Sigmoid colon (tissue), 7 donors: ENCODE results near the gene CRYBG3. TPM values are rescaled to one million over a fixed set of nuclear protein-coding genes. Genes with fewer than 3 reads are reported as not detected.

Experiments
- DNase-seq: peaks from one replicate; pipeline ENCODE4 v3.0.0-alpha.2; 2019
- H3K27ac ChIP-seq, 4 donors: fragments of 200-600 bp; sonication (generic); one replicate each; pipeline ENCODE4 v1.5.1; 2016 to 2019; ENCODE audit warnings: mild to moderate bottlenecking in 1 of 4
- H3K27me3 ChIP-seq, 3 donors: fragments of 200-600 bp; sonication (generic); one replicate each; pipeline ENCODE4 v1.5.1; 2019; ENCODE audit warnings: mild to moderate bottlenecking in 1 of 3
- H3K36me3 ChIP-seq, 4 donors: fragments of 200-600 bp; sonication (generic); one replicate each; pipeline ENCODE4 v1.5.1; 2016 to 2019
- H3K4me1 ChIP-seq, 4 donors: fragments of 200-600 bp; sonication (generic); one replicate each; pipeline ENCODE4 v1.5.1; 2017 to 2019
- H3K4me3 ChIP-seq, 4 donors: fragments of 200-600 bp; sonication (generic); one replicate each; pipeline ENCODE4 v1.5.1; 2017 to 2019; ENCODE audit warnings: mild to moderate bottlenecking in 2 of 4, moderate library complexity in 1 of 4
- H3K9me3 ChIP-seq, 4 donors: fragments of 200-600 bp in 3 of 4; sonication (generic) in 3 of 4; one replicate each; pipeline versions ENCODE4 v1.5.1 to v1.6.1; 2013 to 2019
- EP300 ChIP-seq, 4 donors: sonication (generic); formaldehyde crosslinking; IDR thresholded peaks; one replicate each; pipeline ENCODE4 v1.6.1; 2017; ENCODE audit warnings: antibody characterized with exemption in 4 of 4
- POLR2A ChIP-seq, 2 donors: fragments of 450-650 bp; IDR thresholded peaks; one replicate each; pipeline ENCODE4 v1.6.1; 2016; ENCODE audit warnings: antibody characterized with exemption in 2 of 2, mild to moderate bottlenecking in 2 of 2, moderate library complexity in 2 of 2
- POLR2AphosphoS5 ChIP-seq, 4 donors: sonication (generic); formaldehyde crosslinking; IDR thresholded peaks; one replicate each; pipeline ENCODE4 v1.6.1; 2017; ENCODE audit warnings: antibody characterized with exemption in 4 of 4
- WGBS, 2 donors: extraction: QIAGEN DNeasy Blood & Tissue Kit; methylation state at CpG; one replicate each; pipeline ENCODE4 v1.1.7; 2013; 5-methylcytosine and 5-hydroxymethylcytosine counted together
- intact Hi-C: fragments of 100-400 bp; cut with DNase I; formaldehyde crosslinking; loops from one replicate; pipeline ENCODE4 v1.15.1; 2023
- polyA plus RNA-seq, 3 donors: library from polyadenylated mRNA; stranded (reverse); fragments of 200-250 nt; gene quantifications; one replicate each; pipeline ENCODE4 v1.2.3, GENCODE V29; 2013
- total RNA-seq, 4 donors: library from RNA; depleted of rRNA; stranded (reverse); fragments of >200 nt; gene quantifications; one replicate each; pipeline ENCODE4 v1.1.0, GENCODE V29; 2016
- TF ChIP-seq, protein P1 (sequence below), 4 experiments: fragments of 450-650 bp in 3 of 4; fragments of 200-600 bp in 1 of 4; IDR thresholded peaks; one replicate each; pipeline ENCODE4 v1.5.1; 2016 to 2019; ENCODE audit warnings: antibody characterized with exemption in 4 of 4, mild to moderate bottlenecking in 3 of 4, moderate library complexity in 2 of 4
- donor health status: healthy with polysubstance abuse.
- donor health status: Bipolar disorder and iron deficiency.
- donor health status: healthy.

Gene CRYBG3
- total and polyA plus RNA-seq, 7 donors, result 3.0 to 60.2 (median 37.8) TPM

DNA sequence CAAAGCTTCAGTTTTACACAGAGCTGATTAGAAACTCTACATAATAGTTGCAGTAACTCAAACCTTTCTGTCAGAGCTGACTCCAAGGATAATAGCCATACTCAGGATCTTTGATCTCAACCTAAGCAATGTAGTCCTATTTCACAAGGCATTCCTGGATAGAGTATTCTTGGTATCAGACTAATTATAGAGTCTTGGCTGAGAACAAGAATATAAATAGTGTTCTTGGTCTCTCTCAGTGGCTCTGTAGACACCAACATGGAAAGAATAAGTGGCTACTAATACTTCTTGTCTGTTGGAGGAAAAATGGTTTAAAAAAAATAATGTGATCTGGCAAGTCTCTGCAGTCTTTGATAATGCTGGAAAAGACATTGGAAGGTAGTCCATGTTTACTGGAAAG, 94.8 kb downstream of the CRYBG3 start:
- no peak overlapping the region for H3K27ac ChIP-seq
- H3K9me3 ChIP-seq, result no peaks in the 10 kb centered on the region
- peaks cover 2 to 98% (median 14%) of the 10 kb centered on the region in 4 donors for H3K36me3 ChIP-seq
- intact Hi-C loops, result no loop called here
- no peaks in the 10 kb centered on the region for H3K27me3 ChIP-seq
- no peak for TF ChIP-seq POLR2A (IDR thresholded peaks at IDR 0.05)
- no peak for TF ChIP-seq EP300 (IDR thresholded peaks at IDR 0.05)
- no peak for TF ChIP-seq POLR2AphosphoS5 (IDR thresholded peaks at IDR 0.05)
- TF ChIP-seq, protein P1, sequence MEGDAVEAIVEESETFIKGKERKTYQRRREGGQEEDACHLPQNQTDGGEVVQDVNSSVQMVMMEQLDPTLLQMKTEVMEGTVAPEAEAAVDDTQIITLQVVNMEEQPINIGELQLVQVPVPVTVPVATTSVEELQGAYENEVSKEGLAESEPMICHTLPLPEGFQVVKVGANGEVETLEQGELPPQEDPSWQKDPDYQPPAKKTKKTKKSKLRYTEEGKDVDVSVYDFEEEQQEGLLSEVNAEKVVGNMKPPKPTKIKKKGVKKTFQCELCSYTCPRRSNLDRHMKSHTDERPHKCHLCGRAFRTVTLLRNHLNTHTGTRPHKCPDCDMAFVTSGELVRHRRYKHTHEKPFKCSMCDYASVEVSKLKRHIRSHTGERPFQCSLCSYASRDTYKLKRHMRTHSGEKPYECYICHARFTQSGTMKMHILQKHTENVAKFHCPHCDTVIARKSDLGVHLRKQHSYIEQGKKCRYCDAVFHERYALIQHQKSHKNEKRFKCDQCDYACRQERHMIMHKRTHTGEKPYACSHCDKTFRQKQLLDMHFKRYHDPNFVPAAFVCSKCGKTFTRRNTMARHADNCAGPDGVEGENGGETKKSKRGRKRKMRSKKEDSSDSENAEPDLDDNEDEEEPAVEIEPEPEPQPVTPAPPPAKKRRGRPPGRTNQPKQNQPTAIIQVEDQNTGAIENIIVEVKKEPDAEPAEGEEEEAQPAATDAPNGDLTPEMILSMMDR (IDR thresholded peaks at IDR 0.05), result no peak
- no peak for DNase-seq
- peaks cover 0 to 2% (median 0%) of the 10 kb centered on the region in 4 donors for H3K4me1 ChIP-seq
- no peak overlapping the region for H3K4me3 ChIP-seq

DNA sequence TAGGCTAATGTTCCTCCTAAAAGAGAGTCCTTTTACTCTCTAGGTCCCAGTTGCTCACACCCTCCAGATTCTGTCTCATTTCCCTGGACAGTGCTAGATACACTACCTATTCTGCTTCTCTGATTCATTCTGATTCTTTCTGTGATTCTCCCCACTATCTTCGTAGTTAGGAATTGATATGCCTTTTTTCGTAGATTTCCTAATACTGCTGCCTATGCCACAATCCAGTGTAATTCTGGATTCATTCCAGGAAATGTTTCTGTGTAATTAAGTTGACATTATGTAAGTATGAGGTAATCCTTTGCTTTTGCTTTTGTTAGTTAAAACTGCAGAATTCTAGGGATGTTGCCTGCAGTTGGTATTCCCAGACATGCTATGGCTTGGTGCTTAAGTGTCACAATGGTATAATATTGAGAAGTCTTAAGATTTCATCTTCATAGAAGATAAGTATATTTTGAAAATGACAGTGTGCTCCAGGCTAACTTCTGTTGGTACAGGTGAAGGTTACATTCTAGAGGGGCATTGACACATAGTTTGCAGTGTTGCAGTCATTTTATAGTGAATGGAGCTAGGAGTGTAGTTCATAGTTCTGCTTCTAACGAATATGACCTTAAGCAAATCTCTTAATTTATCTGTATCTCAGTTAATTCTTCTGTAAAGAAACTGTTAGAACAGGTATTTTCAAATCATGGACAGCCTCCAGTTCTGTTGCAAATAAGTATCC, 96.2 kb downstream of the CRYBG3 start:
- Histone ChIP-seq H3K9me3 (no peaks in the 10 kb centered on the region), H3K4me1 (no peaks in the 10 kb centered on the region), H3K36me3 (peaks cover 2 to 91% (median 15%) of the 10 kb centered on the region in 4 donors), H3K27me3 (no peaks in the 10 kb centered on the region), H3K27ac (no peak overlapping the region), H3K4me3 (no peak overlapping the region)
- TF ChIP-seq EP300 (IDR thresholded peaks at IDR 0.05), result no peak
- no peak for TF ChIP-seq POLR2A (IDR thresholded peaks at IDR 0.05)
- TF ChIP-seq, protein P1 (IDR thresholded peaks at IDR 0.05), result no peak
- no peak for TF ChIP-seq POLR2AphosphoS5 (IDR thresholded peaks at IDR 0.05)
- WGBS, 2 donors, result 85 to 87% methylated on average over 3 of the region's 3 CpGs
- intact Hi-C loops, result no loop called here
- DNase-seq, result no peak

DNA sequence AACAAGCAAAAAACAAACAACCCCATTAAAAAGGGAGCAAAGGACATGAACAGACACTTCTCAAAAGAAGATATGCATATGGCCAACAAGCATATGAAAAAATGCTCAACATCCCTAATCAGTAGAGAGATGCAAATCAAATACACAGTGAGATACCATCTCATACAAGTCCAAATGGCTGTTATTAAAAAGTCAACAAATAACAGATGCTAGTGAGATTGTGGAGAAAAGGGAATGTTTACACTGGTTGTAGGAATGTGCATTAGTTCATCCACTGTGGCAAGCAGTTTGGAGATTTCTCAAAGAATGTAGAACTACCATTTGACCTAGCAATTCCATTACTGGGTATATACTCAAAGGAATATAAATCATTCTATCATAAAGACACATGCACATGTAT, 105.9 kb downstream of the CRYBG3 start:
- H3K4me1 ChIP-seq, result no peaks in the 10 kb centered on the region
- DNase-seq, result no peak
- no peaks in the 10 kb centered on the region for H3K9me3 ChIP-seq
- H3K4me3 ChIP-seq, result no peak overlapping the region
- H3K27ac ChIP-seq, result no peak overlapping the region
- TF ChIP-seq POLR2A (IDR thresholded peaks at IDR 0.05), result no peak
- no peak for TF ChIP-seq EP300 (IDR thresholded peaks at IDR 0.05)
- TF ChIP-seq POLR2AphosphoS5 (IDR thresholded peaks at IDR 0.05), result no peak
- TF ChIP-seq, protein P1 (IDR thresholded peaks at IDR 0.05), result no peak
- no peaks in the 10 kb centered on the region for H3K27me3 ChIP-seq
- H3K36me3 ChIP-seq, result peaks cover 0 to 67% (median 6%) of the 10 kb centered on the region in 4 donors
- intact Hi-C loops, result no loop called here

DNA sequence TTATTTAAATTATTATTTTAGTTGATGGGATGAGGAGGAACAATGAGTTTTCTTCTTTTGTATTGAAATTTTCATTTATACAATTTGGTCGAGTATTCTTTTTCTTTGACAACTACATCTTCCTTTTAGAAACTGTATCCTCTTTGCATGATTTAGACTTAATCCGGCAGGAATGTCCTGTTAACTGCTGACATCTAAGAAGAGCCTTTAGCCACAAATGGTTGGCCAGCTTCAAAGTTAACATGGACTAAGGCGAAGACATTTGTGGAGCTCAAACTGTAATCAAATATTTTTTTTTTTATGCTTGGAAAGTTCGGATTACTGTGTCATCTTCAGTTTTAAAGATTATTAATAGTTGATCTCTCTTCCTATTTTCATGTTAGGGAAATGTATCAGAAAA, 107.2 kb downstream of the CRYBG3 start:
- H3K9me3 ChIP-seq, result no peaks in the 10 kb centered on the region
- no peak for DNase-seq
- no peaks in the 10 kb centered on the region for H3K4me1 ChIP-seq
- TF ChIP-seq, protein P1 (IDR thresholded peaks at IDR 0.05), result no peak
- TF ChIP-seq EP300 (IDR thresholded peaks at IDR 0.05) (no peak), POLR2A (IDR thresholded peaks at IDR 0.05) (no peak), POLR2AphosphoS5 (IDR thresholded peaks at IDR 0.05) (no peak)
- H3K27ac ChIP-seq, result no peak overlapping the region
- intact Hi-C loops, result no loop called here
- H3K27me3 ChIP-seq, result no peaks in the 10 kb centered on the region
- no peak overlapping the region for H3K4me3 ChIP-seq
- H3K36me3 ChIP-seq, result peaks cover 4 to 70% (median 8%) of the 10 kb centered on the region in 4 donors
- WGBS, 2 donors, result 87 to 90% methylated on average over 4 of the region's 4 CpGs

DNA sequence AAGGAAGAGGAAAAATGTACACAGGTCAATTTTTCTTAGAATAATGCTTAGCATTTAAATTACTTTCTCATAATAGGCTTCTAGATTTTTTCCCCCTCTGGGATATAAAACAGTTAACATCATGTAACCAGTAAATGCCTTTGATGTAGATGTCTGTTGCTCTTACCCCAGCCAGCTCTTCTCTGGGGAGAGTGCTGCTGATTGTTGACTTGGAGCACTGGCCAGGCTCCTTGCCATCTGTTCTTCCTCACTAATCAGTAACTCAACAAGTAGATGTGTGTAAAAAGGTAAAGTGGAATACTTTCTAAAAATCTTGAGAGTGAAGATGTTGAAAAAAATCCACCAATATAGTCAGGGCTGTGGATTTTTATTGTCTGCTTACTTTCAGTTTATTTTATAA, 108.2 kb downstream of the CRYBG3 start:
- peaks cover 5 to 70% (median 10%) of the 10 kb centered on the region in 4 donors for H3K36me3 ChIP-seq
- TF ChIP-seq EP300 (IDR thresholded peaks at IDR 0.05), result no peak
- no peak for TF ChIP-seq POLR2A (IDR thresholded peaks at IDR 0.05)
- TF ChIP-seq, protein P1 (IDR thresholded peaks at IDR 0.05), result no peak
- TF ChIP-seq POLR2AphosphoS5 (IDR thresholded peaks at IDR 0.05), result no peak
- no peak overlapping the region for H3K4me3 ChIP-seq
- H3K27me3 ChIP-seq, result no peaks in the 10 kb centered on the region
- intact Hi-C loops, result no loop called here
- H3K9me3 ChIP-seq, result no peaks in the 10 kb centered on the region
- no peaks in the 10 kb centered on the region for H3K4me1 ChIP-seq
- no peak overlapping the region for H3K27ac ChIP-seq
- no peak for DNase-seq
